H1 (cell line): ENCODE data around the gene CAPN10.

Experiments used
- CEBPB ChIP-seq: IDR thresholded peaks from 2 replicates; pipeline ENCODE4 v1.6.1; 2012; ENCODE audit warnings: low read depth, low read length
- CHD2 ChIP-seq: IDR thresholded peaks from 2 replicates; pipeline ENCODE4 v1.6.1; 2012; ENCODE audit warnings: low read length, improper control_type of control experiment
- CREB1 ChIP-seq: IDR thresholded peaks from 2 replicates; pipeline ENCODE4 v1.6.1; 2012; ENCODE audit warnings: inconsistent platforms
- CTCF ChIP-seq, 3 experiments: IDR thresholded peaks; 1 replicate in 2 of 3; 2 replicates in 1 of 3; pipeline versions ENCODE4 v1.5.1 to v1.6.1; 2011; ENCODE audit warnings: low read length in 3 of 3, mild to moderate bottlenecking in 3 of 3, inconsistent platforms in 2 of 3, low read depth in 1 of 3, moderate library complexity in 1 of 3; ENCODE audit not compliant: insufficient read depth in 1 of 3; ENCODE audit errors: control extremely low read depth in 1 of 3
- EGR1 ChIP-seq: IDR thresholded peaks from 2 replicates; pipeline ENCODE4 v1.6.1; 2011; ENCODE audit warnings: low read depth, low read length, borderline replicate concordance
- EP300 ChIP-seq, 2 experiments: IDR thresholded peaks; 1 replicate in 1 of 2; 2 replicates in 1 of 2; pipeline ENCODE4 v1.6.1; 2011 to 2012; ENCODE audit warnings: low read depth in 2 of 2, low read length in 2 of 2, mild to moderate bottlenecking in 2 of 2, borderline replicate concordance in 1 of 2, inconsistent platforms in 1 of 2, moderate library complexity in 1 of 2
- EZH2 ChIP-seq: fragments of 200-600 bp; sonication (generic); IDR thresholded peaks from 2 replicates; pipeline ENCODE4 v1.7.1; 2012; ENCODE audit warnings: low read depth, mild to moderate bottlenecking, moderate library complexity, low read length, inconsistent platforms; ENCODE audit not compliant: severe bottlenecking
- HDAC6 ChIP-seq: IDR thresholded peaks from one replicate; pipeline ENCODE4 v1.7.1; 2012; ENCODE audit warnings: low read depth, mild to moderate bottlenecking, inconsistent platforms, low read length, moderate library complexity
- JUN ChIP-seq: IDR thresholded peaks from 2 replicates; pipeline ENCODE4 v1.6.1; 2011; ENCODE audit warnings: low read depth, mild to moderate bottlenecking, improper control_type of control experiment, low read length
- POLR2A ChIP-seq, 2 experiments: IDR thresholded peaks; 1 replicate in 1 of 2; 2 replicates in 1 of 2; pipeline ENCODE4 v1.6.1; 2011; ENCODE audit warnings: low read depth in 2 of 2, low read length in 2 of 2, mild to moderate bottlenecking in 2 of 2; ENCODE audit errors: control extremely low read depth in 1 of 2
- POLR2AphosphoS5 ChIP-seq: IDR thresholded peaks from 2 replicates; pipeline ENCODE4 v1.6.1; 2011; ENCODE audit warnings: low read depth, low read length
- SP1 ChIP-seq: IDR thresholded peaks from 2 replicates; pipeline ENCODE4 v1.6.1; 2011; ENCODE audit warnings: low read depth, low read length
- TBP ChIP-seq: IDR thresholded peaks from 2 replicates; pipeline ENCODE4 v1.6.1; 2011; ENCODE audit warnings: low read depth, low read length, improper control_type of control experiment
- YY1 ChIP-seq: IDR thresholded peaks from 2 replicates; pipeline ENCODE4 v1.6.1; 2011; ENCODE audit warnings: low read depth, mild to moderate bottlenecking, low read length

- TF ChIP-seq YY1 (no peak), HDAC6 (no peak), CTCF (IDR thresholded peaks at IDR 0.05; ENCODE audit: control extremely low read depth in 1 of 3, insufficient read depth in 1 of 3, low read depth in 1 of 3, low read length in 3 of 3) (no peak), EZH2 (no peak), EP300 (IDR thresholded peaks at IDR 0.05; ENCODE audit: borderline replicate concordance in 1 of 2, low read depth in 2 of 2, low read length in 2 of 2) (no peak), EGR1 (no peak), SP1 (no peak), JUN (no peak), POLR2AphosphoS5 (no peak), CREB1 (no peak), POLR2A (IDR thresholded peaks at IDR 0.05; ENCODE audit: control extremely low read depth in 1 of 2, low read depth in 2 of 2, low read length in 2 of 2) (no peak), CHD2 (no peak), CEBPB (no peak), TBP (no peak)
Measured at GRCh38 chr2:240596491-240596931, 10.0 kb downstream of the CAPN10 start.
